ENCODE measurements around the gene LIMS1.

DNA sequence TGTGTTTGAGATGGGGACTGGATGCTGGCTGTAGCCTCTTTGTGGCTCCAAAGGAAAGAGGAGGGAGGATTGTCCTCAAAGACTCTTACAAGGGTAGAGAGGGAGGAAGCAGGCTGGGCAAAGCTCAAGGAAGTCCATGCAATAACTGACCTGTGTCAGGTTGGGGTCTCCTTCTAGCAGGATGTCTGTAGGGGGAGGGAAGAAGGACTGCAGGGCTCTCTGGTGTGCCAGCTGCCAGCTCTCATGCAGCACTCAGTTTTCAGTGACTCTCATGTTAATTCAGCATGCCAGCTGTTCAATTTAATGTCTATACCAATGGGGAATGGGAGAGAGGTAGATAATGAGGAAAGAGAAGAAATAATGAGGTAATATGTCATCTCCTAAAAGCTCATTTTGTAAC is 99.7 kb downstream of the LIMS1 start:
- TF ChIP-seq, protein P1, sequence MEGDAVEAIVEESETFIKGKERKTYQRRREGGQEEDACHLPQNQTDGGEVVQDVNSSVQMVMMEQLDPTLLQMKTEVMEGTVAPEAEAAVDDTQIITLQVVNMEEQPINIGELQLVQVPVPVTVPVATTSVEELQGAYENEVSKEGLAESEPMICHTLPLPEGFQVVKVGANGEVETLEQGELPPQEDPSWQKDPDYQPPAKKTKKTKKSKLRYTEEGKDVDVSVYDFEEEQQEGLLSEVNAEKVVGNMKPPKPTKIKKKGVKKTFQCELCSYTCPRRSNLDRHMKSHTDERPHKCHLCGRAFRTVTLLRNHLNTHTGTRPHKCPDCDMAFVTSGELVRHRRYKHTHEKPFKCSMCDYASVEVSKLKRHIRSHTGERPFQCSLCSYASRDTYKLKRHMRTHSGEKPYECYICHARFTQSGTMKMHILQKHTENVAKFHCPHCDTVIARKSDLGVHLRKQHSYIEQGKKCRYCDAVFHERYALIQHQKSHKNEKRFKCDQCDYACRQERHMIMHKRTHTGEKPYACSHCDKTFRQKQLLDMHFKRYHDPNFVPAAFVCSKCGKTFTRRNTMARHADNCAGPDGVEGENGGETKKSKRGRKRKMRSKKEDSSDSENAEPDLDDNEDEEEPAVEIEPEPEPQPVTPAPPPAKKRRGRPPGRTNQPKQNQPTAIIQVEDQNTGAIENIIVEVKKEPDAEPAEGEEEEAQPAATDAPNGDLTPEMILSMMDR (IDR thresholded peaks at IDR 0.05), result no peak
- TF ChIP-seq POLR2AphosphoS5 (IDR thresholded peaks at IDR 0.05; ENCODE audit: low read depth, low read length), result no peak
- TF ChIP-seq, protein P2, sequence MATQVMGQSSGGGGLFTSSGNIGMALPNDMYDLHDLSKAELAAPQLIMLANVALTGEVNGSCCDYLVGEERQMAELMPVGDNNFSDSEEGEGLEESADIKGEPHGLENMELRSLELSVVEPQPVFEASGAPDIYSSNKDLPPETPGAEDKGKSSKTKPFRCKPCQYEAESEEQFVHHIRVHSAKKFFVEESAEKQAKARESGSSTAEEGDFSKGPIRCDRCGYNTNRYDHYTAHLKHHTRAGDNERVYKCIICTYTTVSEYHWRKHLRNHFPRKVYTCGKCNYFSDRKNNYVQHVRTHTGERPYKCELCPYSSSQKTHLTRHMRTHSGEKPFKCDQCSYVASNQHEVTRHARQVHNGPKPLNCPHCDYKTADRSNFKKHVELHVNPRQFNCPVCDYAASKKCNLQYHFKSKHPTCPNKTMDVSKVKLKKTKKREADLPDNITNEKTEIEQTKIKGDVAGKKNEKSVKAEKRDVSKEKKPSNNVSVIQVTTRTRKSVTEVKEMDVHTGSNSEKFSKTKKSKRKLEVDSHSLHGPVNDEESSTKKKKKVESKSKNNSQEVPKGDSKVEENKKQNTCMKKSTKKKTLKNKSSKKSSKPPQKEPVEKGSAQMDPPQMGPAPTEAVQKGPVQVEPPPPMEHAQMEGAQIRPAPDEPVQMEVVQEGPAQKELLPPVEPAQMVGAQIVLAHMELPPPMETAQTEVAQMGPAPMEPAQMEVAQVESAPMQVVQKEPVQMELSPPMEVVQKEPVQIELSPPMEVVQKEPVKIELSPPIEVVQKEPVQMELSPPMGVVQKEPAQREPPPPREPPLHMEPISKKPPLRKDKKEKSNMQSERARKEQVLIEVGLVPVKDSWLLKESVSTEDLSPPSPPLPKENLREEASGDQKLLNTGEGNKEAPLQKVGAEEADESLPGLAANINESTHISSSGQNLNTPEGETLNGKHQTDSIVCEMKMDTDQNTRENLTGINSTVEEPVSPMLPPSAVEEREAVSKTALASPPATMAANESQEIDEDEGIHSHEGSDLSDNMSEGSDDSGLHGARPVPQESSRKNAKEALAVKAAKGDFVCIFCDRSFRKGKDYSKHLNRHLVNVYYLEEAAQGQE (IDR thresholded peaks at IDR 0.05; ENCODE audit: insufficient read depth in 1 of 2, low read depth in 2 of 2, low read length in 1 of 2), result no peak
